ENCODE results near the gene MCRS1.

Gene MCRS1

DNA sequence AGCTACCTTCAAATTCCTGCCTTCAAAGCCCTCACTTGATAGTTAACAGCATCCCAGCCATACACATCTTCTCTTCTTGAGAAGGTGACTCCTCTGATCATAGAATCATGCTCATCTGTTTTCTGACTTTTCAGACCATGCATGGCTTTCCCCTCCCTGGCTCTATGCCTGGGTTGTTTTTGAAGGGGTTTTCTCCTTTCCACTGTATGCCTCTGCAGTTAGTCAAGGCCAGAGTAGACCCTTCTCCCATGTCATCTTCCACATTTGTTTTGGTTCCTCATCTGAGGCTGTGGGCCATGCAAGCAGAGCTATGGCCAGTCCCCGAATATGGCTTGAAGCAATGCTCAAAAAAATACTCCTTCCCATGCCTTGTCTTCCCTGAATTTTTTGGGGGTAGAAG, 14.3 kb upstream of the MCRS1 start:
- no peak for DNase-seq (ENCODE audit: low spot score)

DNA sequence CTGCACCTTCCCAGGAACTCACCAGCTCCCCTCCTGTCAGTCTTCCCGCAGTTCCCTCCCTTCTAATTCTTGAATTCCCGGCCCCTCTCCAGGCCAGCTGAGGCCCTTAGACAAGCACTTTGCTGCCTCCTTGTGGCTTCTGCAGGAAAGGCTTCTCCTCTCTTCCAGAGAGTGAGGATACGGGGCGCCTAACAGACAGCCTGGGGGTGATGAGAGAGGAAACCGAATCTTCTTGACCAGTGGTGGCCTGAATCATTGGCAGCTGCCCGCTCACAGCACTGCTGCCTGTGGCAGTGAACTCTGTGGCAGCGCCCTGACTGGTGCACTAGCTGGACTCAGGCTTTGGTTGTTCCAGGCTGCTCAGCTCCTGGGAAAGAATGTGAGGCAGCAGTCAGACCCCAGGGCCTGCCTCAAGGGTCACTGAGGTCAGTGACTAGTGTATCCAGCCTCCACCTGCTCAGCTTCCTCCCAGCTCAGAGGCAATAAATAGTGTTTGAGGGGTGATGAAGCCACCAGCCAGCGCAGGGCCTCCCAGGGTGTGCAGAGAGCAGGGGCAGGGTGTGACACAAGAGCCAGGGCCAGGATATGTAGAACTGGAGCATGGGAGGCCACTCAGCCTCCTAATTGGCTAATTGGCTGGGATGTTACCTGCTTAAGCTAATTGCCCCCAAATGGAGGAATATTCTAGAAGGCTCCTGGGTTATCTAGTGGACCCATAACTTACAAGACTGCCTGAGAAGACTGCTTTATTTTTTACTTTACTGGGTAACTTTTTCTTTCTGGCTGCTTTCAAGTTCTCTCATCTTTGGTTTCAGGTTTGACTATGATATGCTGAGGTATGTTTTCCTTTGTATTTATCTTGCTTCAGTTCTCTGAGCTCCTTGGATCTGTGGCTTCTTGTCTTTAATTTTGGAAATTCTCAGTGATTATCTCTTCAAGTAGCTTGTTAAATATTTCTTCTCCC, 12.9 kb upstream of the MCRS1 start:
- peak; percentile 59 for DNase-seq (ENCODE audit: low spot score)

DNA sequence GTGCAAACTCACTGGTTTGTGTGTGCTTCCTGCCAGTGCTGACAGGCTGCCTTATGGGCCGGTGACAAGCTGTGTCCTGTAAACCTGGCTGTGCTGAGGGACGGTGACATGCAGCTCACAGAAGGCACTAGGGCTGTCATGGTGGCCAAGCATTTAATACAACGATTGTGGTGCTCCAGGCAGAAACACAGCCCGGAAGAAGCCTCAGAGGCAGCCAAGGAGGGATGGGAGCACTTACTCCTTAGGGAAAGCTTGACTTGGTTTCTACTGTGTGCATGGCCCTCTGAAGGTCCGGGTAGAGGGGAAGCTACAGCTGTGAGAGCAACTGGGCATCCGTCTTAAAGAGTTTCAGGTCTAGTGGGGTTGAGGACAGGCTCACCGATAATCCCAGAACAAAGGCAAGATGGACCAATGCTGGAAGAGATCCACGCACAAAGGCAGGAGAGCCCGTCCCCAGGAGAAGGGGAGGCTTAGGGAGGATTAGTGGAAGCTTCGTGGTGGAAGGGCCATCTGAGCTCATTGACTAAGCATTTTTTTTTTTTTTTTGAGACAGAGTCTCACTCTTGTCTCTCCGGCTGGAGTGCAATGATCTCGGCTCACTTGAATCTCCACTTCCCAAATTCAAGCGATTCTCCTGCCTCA, 10.7 kb upstream of the MCRS1 start:
- DNase-seq (ENCODE audit: low spot score), result no peak

DNA sequence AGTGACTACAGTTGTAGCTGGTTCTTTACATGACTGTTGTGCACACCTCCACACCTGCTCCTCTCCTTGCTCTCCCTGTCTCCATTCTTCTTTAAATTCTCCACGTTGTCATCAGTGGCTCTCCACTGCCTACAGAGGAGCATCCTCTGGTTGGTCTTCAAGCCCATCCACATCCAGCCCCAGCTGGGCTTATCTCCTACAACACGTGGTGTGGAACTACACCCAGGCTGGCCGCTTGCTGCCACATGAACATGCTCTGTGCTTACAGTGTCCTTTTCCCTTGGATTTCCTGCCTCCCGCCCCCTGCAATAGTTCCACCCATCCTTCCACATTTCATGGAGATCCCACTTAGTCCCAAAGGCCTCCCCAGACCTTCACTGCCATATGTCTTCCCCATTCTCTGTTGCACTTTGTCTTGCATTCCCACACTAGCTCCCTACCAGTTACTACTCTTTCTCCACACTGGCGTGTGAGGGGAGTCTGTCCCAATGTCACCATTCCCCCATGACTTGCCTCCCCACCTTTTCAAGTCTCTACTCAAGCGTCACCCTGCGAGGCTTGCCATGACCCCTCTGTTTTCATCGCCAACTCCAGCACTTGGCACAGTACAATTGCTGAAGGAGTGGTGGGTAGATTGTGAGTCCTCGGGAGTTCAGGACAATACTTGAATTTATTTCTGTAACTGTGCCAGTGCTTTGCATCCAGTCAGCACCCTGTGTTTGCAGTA, 9.8 kb upstream of the MCRS1 start:
- DNase-seq (ENCODE audit: low spot score), result no peak

DNA sequence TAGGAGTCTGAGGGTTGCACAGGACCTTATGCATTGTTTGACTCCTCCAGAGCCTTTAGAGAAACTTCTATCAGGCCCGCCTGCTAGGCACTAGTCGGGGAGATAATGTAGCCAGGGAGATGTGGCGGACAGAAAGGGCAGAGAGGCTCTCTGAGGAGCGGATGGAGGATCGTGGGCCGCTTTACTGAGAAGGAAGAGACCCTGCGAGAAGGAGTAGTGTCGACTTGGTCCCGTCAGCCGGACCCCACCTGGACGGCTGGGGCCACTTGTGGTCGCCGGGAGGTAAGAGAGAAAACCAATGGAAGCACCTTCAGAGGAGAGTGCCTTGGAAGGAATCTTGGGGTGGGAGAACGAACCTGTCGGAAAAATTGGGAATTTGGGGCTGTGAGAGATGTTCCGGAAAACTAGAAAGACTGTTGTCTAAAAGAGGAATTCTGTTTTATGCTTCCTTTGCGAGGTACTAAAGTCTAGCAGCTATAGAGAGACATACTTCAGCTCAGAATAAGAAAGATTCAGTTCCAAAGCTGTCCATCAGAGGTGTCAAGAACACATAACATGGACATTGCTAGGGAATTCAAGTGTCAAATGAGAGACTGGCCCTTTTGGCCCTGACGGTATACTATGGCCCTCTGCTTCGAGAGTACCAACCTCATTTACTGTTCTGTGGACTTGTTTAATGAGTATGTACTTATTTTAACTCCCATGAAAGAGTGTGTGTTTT, 660 bp upstream of the MCRS1 start:
- DNase-seq (ENCODE audit: low spot score), result no peak

DNA sequence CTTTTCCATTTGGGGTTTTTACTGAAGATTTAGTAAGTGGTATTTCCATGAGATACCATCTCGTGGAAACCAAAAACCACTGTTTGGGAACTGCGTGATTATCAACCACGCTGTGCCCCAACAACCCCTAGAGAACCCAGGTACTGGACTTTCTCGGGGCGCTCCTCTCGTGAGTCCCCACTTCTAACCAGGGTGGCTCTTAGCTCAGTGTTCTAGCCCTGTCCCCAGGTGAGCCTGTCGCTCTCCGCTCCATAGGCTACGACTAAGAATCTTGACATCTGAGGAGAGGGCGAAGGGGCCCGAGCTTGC, 686 bp downstream of the MCRS1 start:
- DNase-seq (ENCODE audit: low spot score), result no peak

DNA sequence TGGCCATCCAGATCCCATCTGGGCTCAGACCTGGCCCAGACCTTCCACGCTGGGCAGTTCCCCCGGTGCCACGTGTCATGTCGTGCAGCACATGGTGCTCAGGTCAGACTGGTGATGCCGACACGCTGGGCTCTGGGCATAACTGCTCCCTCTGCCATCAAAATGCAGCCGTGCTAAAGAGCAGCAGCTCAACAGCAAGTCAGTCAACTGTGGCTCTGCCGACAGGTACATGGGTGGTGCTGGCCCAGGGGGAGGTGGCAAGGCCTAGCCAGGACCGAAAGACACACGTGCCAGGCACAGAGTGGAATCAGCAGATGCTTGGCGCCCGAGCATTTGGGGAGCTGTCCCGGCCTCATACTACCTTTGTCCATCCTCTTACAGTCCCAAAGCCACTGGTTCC, 1.6 kb downstream of the MCRS1 start:
- no peak for DNase-seq (ENCODE audit: low spot score)

DNA sequence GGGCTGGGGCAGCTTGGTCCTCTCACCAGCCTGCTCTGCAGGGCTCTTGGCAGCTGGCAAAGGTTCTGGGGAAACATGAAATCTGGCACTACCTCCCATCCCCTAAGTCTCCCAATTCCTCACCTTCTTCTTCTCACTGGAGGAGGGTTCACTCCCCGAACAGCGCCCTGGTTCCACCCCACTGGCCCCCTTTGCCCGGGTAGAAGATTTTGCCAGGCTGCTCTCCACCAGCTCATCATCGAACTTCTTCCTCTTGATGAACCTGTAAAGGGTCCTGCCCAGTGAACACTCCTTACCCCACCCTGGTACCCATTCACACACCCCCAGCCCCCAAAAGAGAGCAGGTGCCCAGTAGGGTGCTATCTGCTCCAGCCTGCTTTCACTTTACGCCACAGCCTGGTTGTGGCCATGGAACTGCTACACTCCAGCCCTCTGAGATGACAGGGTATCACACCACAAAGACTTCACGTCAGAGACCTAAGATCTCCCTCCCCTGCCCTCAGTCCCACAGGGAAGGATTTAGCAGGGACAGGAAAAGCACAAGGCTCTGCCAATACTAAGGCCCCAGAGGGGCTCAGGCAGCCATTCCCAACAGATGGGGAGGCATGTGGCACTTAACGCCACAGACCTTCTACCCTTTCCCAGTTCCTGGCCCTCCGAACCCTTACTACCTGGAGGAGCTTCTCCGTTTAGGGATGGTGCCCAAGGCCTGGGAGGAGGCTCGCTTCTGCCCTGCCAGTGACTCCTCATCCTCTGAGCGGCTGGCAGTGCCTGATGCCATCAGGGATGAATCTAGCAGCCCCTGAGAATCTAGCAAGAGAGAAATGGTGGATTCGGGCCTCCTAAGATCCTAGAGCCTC, 2.3 kb downstream of the MCRS1 start:
- no peak for DNase-seq (ENCODE audit: low spot score)

- no peak for DNase-seq (ENCODE audit: low spot score)
Measured at GRCh38 chr12:49564686-49565405, 3.1 kb downstream of the MCRS1 start.

DNA sequence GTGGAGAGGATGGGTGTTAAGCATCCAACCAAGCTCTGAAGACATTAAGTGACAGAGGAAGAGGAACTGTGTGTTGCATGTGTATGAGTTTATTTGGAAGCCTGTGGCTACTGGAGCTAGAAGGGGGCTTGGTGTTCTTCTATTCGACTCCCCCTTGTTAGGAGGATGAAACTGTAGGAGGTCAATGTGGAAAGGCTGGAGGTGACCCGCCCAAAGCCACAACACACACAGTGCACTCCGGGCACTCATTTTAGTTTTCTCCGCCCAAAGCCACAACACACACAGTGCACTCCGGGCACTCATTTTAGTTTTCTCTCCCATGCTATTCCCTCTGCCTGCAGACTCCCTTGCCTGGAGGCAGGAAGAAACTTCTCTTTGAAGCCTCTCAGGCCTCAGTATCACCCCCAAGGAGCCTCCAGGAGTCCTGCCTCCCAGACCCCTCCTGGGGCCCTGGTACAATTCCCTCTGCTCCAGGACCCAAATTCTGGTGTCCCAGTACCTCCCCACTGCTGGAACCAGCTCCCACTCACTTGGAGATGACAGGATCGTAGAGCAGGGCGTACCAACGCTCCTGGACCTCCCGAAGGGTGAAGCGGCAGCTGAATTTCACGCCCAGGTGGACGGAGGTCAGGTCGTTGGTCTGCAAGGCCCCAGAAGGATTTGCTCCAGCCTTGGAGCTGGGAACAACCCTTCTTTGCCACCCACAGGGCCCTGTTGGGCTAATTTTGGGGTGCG, 3.8 kb downstream of the MCRS1 start:
- no peak for DNase-seq (ENCODE audit: low spot score)

- no peak for DNase-seq (ENCODE audit: low spot score)
Measured at GRCh38 chr12:49562831-49563230, 5.1 kb downstream of the MCRS1 start.

DNA sequence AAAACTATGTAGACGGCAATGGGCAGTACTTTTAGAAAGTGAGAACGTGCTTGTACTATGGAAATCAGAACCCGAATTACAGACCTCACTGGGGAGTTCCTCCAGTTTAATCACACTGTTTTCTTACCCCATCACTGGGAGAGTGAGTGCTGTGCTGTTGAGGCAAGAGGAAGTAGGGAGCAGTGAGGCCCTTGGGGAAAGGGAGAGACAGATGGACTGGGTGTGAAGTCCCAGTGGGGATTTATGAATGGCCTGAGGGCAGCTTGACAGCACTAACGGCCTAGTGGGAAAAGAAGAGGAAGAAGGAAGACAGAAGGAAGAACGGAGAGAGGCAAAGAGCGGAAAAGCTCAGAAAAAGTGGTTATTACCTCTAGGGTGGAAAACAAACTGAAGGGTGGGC, 5.7 kb downstream of the MCRS1 start:
- no peak for DNase-seq (ENCODE audit: low spot score)

GRCh38 chr12:49560695-49561094, 7.2 kb downstream of the MCRS1 start:
- DNase-seq (ENCODE audit: low spot score), result no peak

DNA sequence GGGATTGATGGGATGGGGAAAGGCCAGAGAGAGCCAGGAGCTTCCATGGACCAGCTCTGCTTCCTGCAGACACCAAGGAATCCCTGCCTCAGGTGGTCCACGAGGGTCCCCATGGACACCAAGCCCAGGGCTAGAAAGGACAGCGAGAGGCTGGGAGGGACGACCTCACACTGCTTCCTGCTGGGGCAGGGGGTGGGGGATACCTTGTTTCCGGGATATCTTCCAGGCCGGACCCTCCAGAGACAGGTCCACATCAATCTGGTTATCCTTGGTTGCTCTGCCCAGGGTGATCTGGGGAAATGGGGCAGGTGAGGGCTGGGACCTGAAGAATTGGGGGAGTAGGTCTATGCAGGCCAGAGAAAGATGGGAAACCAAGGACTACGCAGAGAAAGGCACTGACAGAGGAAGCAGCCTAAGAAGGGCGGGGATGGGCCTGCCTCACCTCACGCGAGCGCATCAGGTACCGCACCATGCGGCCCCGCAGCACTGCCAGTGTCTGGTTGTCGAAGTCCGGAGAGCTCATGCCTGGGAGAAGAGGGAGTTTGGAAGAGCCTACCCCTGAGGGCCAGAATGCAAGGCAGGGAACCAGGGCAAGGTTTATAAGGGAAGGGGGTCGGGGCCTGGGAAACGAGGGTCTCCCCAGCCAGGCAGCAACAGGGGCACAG, 8.8 kb downstream of the MCRS1 start:
- no peak for DNase-seq (ENCODE audit: low spot score)

DNA sequence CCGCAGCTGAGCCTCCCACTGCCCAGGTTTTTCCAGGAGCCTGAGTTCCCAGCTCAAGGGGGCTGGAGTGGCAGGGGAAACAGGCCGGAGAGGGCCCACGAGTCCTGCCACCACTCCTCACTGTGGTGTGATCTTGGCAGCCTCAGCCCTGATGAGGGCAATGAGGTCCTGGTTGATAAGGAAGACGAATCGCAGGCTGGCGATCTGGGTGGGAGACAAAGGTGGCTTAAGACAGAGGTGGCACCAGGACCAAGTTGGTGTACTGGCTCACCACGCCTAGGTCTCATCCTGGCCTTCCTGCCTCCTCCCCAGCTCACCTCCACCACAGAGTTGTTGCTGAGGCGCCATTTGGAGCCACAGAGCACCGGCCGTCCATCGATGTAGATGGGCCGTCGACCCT, 9.4 kb downstream of the MCRS1 start:
- no peak for DNase-seq (ENCODE audit: low spot score)

GRCh38 chr12:49557917-49558215, 10.1 kb downstream of the MCRS1 start:
- DNase-seq (ENCODE audit: low spot score), result no peak

- DNase-seq (ENCODE audit: low spot score), result no peak
Measured at GRCh38 chr12:49557187-49557916, 10.6 kb downstream of the MCRS1 start.

DNA sequence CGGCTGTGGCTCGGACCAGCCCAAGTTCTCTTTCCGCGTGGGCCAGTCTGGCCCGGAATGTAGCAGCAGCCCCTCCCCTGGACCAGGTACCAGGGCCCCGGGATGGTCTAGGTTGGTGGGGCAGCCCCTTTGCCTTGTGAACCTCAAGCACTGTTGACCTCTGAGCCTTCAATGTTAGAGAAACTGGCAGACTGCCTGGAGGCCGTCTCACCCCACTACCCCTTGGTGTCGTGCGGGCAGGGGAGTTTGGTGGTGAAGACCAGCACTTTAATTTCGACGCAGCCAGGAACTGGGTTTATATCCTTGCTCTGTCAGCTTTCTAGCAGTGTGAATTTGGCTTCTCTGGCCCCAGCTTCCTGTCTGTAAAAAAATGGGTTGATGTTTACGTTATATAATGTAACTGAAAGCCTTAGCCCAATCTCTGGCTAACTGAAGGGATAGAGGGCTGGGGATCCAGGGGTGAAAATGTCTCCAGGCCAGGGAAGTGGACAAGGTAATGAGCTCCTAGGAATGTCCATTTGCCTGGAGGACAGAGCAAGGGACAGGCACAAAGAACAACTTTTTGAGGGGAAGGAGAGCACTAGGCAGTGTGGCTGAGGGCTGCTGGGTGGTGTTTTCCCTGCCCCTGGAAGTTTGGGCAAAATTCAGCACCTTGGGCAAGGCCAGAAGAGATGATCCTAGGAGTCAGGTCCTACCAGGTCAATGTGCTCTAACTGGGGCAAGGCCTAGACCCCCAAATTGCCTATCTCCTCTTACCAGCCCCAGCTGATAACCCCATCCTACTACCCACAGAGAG, 11.4 kb downstream of the MCRS1 start:
- no peak for DNase-seq (ENCODE audit: low spot score)
